ENCODE data around the gene ACP3. TPM values are rescaled to one million over a fixed set of nuclear protein-coding genes. Genes with fewer than 3 reads are reported as not detected.

Gene ACP3
- total and polyA plus RNA-seq, 9 of the 15 experiments (the other 6 are each of a cell fraction or from before 2014, with no cell fraction given), result 0.08 to 1.1 (median 0.21) TPM

DNA sequence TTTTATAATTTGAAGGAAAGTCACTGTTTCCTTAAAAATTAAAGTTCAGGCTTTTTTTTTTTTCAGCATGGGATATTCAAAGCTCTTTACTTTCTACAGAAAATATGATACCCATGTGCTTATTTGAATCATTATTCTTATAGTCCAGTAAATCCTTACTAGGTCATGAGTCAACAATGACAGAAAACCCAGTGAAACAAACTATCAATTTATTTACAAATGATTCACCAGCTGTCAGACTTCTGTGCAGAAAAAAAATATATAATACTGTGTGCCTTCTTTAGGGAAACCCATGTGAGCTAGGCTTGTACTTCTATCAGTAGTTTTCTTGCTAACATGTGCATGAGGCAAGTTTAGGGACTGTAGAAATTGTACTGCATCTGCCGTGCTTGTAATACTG lies 1.2 kb downstream of the ACP3 start:
- no peak overlapping the region for H3K4me2 ChIP-seq (ENCODE audit: insufficient read depth, low read length)
- H4K20me1 ChIP-seq (replicated peaks; ENCODE audit: control insufficient read depth, insufficient read depth, low read length), result no peaks in the 10 kb centered on the region
- intact Hi-C loops (cut with micrococcal nuclease) (no loop called here), in situ Hi-C loops (cut with MboI) (no loop called here)
- H3K4me1 ChIP-seq (replicated peaks in 1 of 2; ENCODE audit: control insufficient read depth in 2 of 2, insufficient read depth in 2 of 2, low read length in 2 of 2), result no peaks in the 10 kb centered on the region
- H3K9ac ChIP-seq (ENCODE audit: insufficient read depth in 1 of 2, low read depth in 2 of 2, low read length in 2 of 2), result no peak overlapping the region
- DNase-seq (ENCODE audit: extremely low read depth in 1 of 4, low spot score in 3 of 4) (no peak), FAIRE-seq (no peak), ATAC-seq (no peak)
- no peak for TF ChIP-seq KDM4B (IDR thresholded peaks at IDR 0.05; ENCODE audit: borderline replicate concordance in 2 of 2, low read depth in 1 of 2)
- no peak for TF ChIP-seq SMAD4 (CRISPR knock-in tag; conservative IDR thresholded peaks at IDR 0.05)
- TF ChIP-seq, protein P1, sequence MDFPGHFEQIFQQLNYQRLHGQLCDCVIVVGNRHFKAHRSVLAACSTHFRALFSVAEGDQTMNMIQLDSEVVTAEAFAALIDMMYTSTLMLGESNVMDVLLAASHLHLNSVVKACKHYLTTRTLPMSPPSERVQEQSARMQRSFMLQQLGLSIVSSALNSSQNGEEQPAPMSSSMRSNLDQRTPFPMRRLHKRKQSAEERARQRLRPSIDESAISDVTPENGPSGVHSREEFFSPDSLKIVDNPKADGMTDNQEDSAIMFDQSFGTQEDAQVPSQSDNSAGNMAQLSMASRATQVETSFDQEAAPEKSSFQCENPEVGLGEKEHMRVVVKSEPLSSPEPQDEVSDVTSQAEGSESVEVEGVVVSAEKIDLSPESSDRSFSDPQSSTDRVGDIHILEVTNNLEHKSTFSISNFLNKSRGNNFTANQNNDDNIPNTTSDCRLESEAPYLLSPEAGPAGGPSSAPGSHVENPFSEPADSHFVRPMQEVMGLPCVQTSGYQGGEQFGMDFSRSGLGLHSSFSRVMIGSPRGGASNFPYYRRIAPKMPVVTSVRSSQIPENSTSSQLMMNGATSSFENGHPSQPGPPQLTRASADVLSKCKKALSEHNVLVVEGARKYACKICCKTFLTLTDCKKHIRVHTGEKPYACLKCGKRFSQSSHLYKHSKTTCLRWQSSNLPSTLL (IDR thresholded peaks at IDR 0.05), result no peak
- no TSS peak for BruUV-seq (replicated peaks)
- WGBS (ENCODE audit: insufficient coverage, low coverage, missing lambda C conversion rate), result 0% methylated on average over 1 of the region's 1 CpG
- no peaks in the 10 kb centered on the region for H3K27me3 ChIP-seq (ENCODE audit: control insufficient read depth in 2 of 2, insufficient read depth in 2 of 2, low read length in 2 of 2)
- ChIA-PET POLR2A (interaction anchor here (0.6 to 0.7 kb wide), 2 partner anchors 8 to 95 kb away, joined by 3 read pairs; no protein-coding TSS in a partner anchor), CTCF (ENCODE audit: low intra/inter-chr PET ratio) (no interaction called here)
- no peak overlapping the region for H2AFZ ChIP-seq (ENCODE audit: low read depth, low read length)
- no peaks in the 10 kb centered on the region for H3K79me2 ChIP-seq (ENCODE audit: control insufficient read depth, insufficient read depth, low read length)
- H3K9me1 ChIP-seq (ENCODE audit: control insufficient read depth, insufficient read depth, low read length), result no peaks in the 10 kb centered on the region
- H3K36me3 ChIP-seq (ENCODE audit: control insufficient read depth, insufficient read depth, low read length), result no peaks in the 10 kb centered on the region
- no peak overlapping the region for H3K27ac ChIP-seq (ENCODE audit: extremely low read depth, low read depth, low read length)
- H3K4me3 ChIP-seq, result no peak overlapping the region
- H3K9me3 ChIP-seq (replicated peaks; ENCODE audit: control insufficient read depth, insufficient read depth, low read depth, low read length), result no peaks in the 10 kb centered on the region

DNA sequence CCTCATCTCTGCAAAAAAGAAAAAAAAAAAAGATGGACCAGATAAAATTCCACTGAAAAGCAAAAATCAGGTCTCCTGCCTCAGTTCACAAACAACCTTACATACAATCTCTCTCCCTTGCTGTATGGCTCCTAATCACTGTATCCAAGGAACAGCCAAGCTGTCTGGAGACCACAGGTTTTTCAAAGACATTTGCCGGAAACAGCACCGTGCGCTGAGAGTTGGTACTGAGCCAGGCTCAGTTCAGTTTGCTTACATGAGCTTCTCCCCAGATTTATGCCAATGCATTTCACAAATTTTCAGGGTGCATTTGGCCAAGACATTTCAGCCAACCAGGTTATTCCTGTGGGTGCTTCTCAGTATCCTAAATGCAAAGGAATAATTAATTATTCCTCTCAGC lies 4.1 kb downstream of the ACP3 start:
- ChIA-PET CTCF (ENCODE audit: low intra/inter-chr PET ratio) (no interaction called here), POLR2A (no interaction called here)
- no peak for FAIRE-seq
- H3K79me2 ChIP-seq (ENCODE audit: control insufficient read depth, insufficient read depth, low read length), result no peaks in the 10 kb centered on the region
- H3K4me3 ChIP-seq, result no peak overlapping the region
- no peak for DNase-seq (ENCODE audit: extremely low read depth in 1 of 4, low spot score in 3 of 4)
- H3K4me2 ChIP-seq (ENCODE audit: insufficient read depth, low read length), result no peak overlapping the region
- no peak overlapping the region for H3K27ac ChIP-seq (ENCODE audit: extremely low read depth, low read depth, low read length)
- H3K4me1 ChIP-seq (replicated peaks in 1 of 2; ENCODE audit: control insufficient read depth in 2 of 2, insufficient read depth in 2 of 2, low read length in 2 of 2), result no peaks in the 10 kb centered on the region
- no peaks in the 10 kb centered on the region for H4K20me1 ChIP-seq (replicated peaks; ENCODE audit: control insufficient read depth, insufficient read depth, low read length)
- no peaks in the 10 kb centered on the region for H3K9me1 ChIP-seq (ENCODE audit: control insufficient read depth, insufficient read depth, low read length)
- ATAC-seq, result no peak
- no peaks in the 10 kb centered on the region for H3K36me3 ChIP-seq (ENCODE audit: control insufficient read depth, insufficient read depth, low read length)
- no TSS peak for BruUV-seq (replicated peaks)
- 34% methylated on average over 3 of the region's 3 CpGs for WGBS (ENCODE audit: insufficient coverage, low coverage, missing lambda C conversion rate)
- H3K27me3 ChIP-seq (ENCODE audit: control insufficient read depth in 2 of 2, insufficient read depth in 2 of 2, low read length in 2 of 2), result no peaks in the 10 kb centered on the region
- intact Hi-C loops (cut with micrococcal nuclease) (no loop called here), in situ Hi-C loops (cut with MboI) (no loop called here)
- H3K9me3 ChIP-seq (replicated peaks; ENCODE audit: control insufficient read depth, insufficient read depth, low read depth, low read length), result no peaks in the 10 kb centered on the region
- no peak overlapping the region for H2AFZ ChIP-seq (ENCODE audit: low read depth, low read length)
- no peak overlapping the region for H3K9ac ChIP-seq (ENCODE audit: insufficient read depth in 1 of 2, low read depth in 2 of 2, low read length in 2 of 2)
- TF ChIP-seq TCF7L2 (IDR thresholded peaks at IDR 0.05; ENCODE audit: low read depth, low read length), result no peak
- no peak for TF ChIP-seq BRD9 (IDR thresholded peaks at IDR 0.05; ENCODE audit: low read depth, partially characterized antibody)
- TF ChIP-seq, protein P2, sequence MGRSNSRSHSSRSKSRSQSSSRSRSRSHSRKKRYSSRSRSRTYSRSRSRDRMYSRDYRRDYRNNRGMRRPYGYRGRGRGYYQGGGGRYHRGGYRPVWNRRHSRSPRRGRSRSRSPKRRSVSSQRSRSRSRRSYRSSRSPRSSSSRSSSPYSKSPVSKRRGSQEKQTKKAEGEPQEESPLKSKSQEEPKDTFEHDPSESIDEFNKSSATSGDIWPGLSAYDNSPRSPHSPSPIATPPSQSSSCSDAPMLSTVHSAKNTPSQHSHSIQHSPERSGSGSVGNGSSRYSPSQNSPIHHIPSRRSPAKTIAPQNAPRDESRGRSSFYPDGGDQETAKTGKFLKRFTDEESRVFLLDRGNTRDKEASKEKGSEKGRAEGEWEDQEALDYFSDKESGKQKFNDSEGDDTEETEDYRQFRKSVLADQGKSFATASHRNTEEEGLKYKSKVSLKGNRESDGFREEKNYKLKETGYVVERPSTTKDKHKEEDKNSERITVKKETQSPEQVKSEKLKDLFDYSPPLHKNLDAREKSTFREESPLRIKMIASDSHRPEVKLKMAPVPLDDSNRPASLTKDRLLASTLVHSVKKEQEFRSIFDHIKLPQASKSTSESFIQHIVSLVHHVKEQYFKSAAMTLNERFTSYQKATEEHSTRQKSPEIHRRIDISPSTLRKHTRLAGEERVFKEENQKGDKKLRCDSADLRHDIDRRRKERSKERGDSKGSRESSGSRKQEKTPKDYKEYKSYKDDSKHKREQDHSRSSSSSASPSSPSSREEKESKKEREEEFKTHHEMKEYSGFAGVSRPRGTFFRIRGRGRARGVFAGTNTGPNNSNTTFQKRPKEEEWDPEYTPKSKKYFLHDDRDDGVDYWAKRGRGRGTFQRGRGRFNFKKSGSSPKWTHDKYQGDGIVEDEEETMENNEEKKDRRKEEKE (IDR thresholded peaks at IDR 0.05; ENCODE audit: borderline replicate concordance in 1 of 2, control insufficient read depth in 1 of 2, low read depth in 2 of 2, low read length in 1 of 2), result no peak
- TF ChIP-seq NFE2L1 (tag; IDR thresholded peaks at IDR 0.05; ENCODE audit: borderline replicate concordance, low read depth), result no peak
- TF ChIP-seq ATF1 (CRISPR knock-in tag; IDR thresholded peaks at IDR 0.05), result no peak
- no peak for TF ChIP-seq ATF1 (tag; IDR thresholded peaks at IDR 0.05)
- TF ChIP-seq ZNF75A (CRISPR knock-in tag; IDR thresholded peaks at IDR 0.05), result no peak
- TF ChIP-seq SETDB1 (IDR thresholded peaks at IDR 0.05; ENCODE audit: low read length), result no peak
- TF ChIP-seq MTA3 (IDR thresholded peaks at IDR 0.05; ENCODE audit: borderline replicate concordance), result no peak

All from K562 (cell line).